Liver (tissue), 2 donors: ENCODE measurements around the gene CASD1.

ENCODE experiments used
- GABPA ChIP-seq, 2 donors: IDR thresholded peaks in 1 of 2; conservative IDR thresholded peaks in 1 of 2; 2 replicates each; pipeline ENCODE4 v1.6.1; 2016; ENCODE audit warnings: antibody characterized with exemption in 2 of 2, mild to moderate bottlenecking in 1 of 2, moderate library complexity in 1 of 2
- RAD21 ChIP-seq, 2 donors: IDR thresholded peaks; 2 replicates each; pipeline ENCODE4 v1.6.1; 2016; ENCODE audit warnings: antibody characterized with exemption in 2 of 2, mild to moderate bottlenecking in 2 of 2
- donor health status: healthy.

GRCh38 chr7:94584113-94584512 is 74.5 kb downstream of the CASD1 start:
- TF ChIP-seq RAD21 (IDR thresholded peaks at IDR 0.05) (peak; percentile 39 to 52), GABPA (IDR thresholded peaks at IDR 0.05 in 1 of 2, conservative IDR thresholded peaks at IDR 0.05 in 1 of 2) (no peak)
